GM21825 (cell line): Measurements from ENCODE around the gene PANX1.

Experiments
- ATAC-seq: cut with Tn5 transposase; IDR thresholded peaks from one replicate; pipeline ENCODE4 v1.9.1; 2021; ENCODE audit warnings: mild to moderate bottlenecking, moderate library complexity; ENCODE audit not compliant: unreplicated experiment

Gene PANX1

GRCh38 chr11:94183886-94184264 is 55.2 kb downstream of the PANX1 start:
- peak; percentile 64 for ATAC-seq

- no peak for ATAC-seq
Measured at GRCh38 chr11:94184362-94184761, 55.7 kb downstream of the PANX1 start.

GRCh38 chr11:94184846-94185245 is 56.2 kb downstream of the PANX1 start:
- no peak for ATAC-seq

- no peak for ATAC-seq
Measured at GRCh38 chr11:94185416-94186084, 56.9 kb downstream of the PANX1 start.

GRCh38 chr11:94186342-94187203 is 57.9 kb downstream of the PANX1 start:
- ATAC-seq: no peak

- ATAC-seq: no peak
Measured at GRCh38 chr11:94193288-94193687, 64.6 kb downstream of the PANX1 start.

- no peak for ATAC-seq
Measured at GRCh38 chr11:94194712-94195111, 66.1 kb downstream of the PANX1 start.

- no peak for ATAC-seq
Measured at GRCh38 chr11:94196363-94196762, 67.7 kb downstream of the PANX1 start.

- ATAC-seq: no peak
Measured at GRCh38 chr11:94198718-94199117, 70.1 kb downstream of the PANX1 start.

GRCh38 chr11:94199136-94200130 is 70.8 kb downstream of the PANX1 start:
- ATAC-seq: no peak

GRCh38 chr11:94201004-94201465 is 72.4 kb downstream of the PANX1 start:
- ATAC-seq: no peak

GRCh38 chr11:94203070-94203469 is 74.4 kb downstream of the PANX1 start:
- ATAC-seq: no peak

- no peak for ATAC-seq
Measured at GRCh38 chr11:94211261-94211830, 82.7 kb downstream of the PANX1 start.

- ATAC-seq: no peak
Measured at GRCh38 chr11:94212898-94213297, 84.3 kb downstream of the PANX1 start.

GRCh38 chr11:94217705-94218104 is 89.1 kb downstream of the PANX1 start:
- ATAC-seq: no peak

GRCh38 chr11:94218372-94218771 is 89.7 kb downstream of the PANX1 start:
- ATAC-seq: no peak

GRCh38 chr11:94219771-94220170 is 91.1 kb downstream of the PANX1 start:
- ATAC-seq: no peak

GRCh38 chr11:94224078-94224477 is 95.4 kb downstream of the PANX1 start:
- no peak for ATAC-seq
